ENCODE data around the gene RAB3C.

RAB3C gene

GRCh38 chr5:58606064-58606463 is 23.2 kb downstream of the RAB3C start:
- DNase-seq: no peak

GRCh38 chr5:58615972-58616371 is 33.1 kb downstream of the RAB3C start:
- no peak for DNase-seq

- DNase-seq: no peak
These were observed 34.4 kb downstream of the RAB3C start for GRCh38 chr5:58617241-58617640.

- no peak for DNase-seq
These were observed 37.5 kb downstream of the RAB3C start for GRCh38 chr5:58620336-58620735.

GRCh38 chr5:58622936-58623871 is 40.3 kb downstream of the RAB3C start:
- no peak for DNase-seq

- no peak for DNase-seq
These were observed 45.8 kb downstream of the RAB3C start for GRCh38 chr5:58628626-58629025.

GRCh38 chr5:58629271-58630159 is 46.6 kb downstream of the RAB3C start:
- DNase-seq: no peak

- no peak for DNase-seq
These were observed 49.0 kb downstream of the RAB3C start for GRCh38 chr5:58631895-58632294.

- DNase-seq: no peak
These were observed 52.5 kb downstream of the RAB3C start for GRCh38 chr5:58635416-58635815.

- no peak for DNase-seq
These were observed 57.1 kb downstream of the RAB3C start for GRCh38 chr5:58640011-58640410.

- no peak for DNase-seq
These were observed 58.7 kb downstream of the RAB3C start for GRCh38 chr5:58641533-58641932.

GRCh38 chr5:58648846-58649245 is 66.0 kb downstream of the RAB3C start:
- DNase-seq: no peak

GRCh38 chr5:58649716-58650115 is 66.8 kb downstream of the RAB3C start:
- no peak for DNase-seq

- no peak for DNase-seq
These were observed 70.6 kb downstream of the RAB3C start for GRCh38 chr5:58653521-58653920.

GRCh38 chr5:58666141-58666540 is 83.3 kb downstream of the RAB3C start:
- no peak for DNase-seq

- no peak for DNase-seq
These were observed 84.0 kb downstream of the RAB3C start for GRCh38 chr5:58666598-58667581.

- no peak for DNase-seq
These were observed 87.7 kb downstream of the RAB3C start for GRCh38 chr5:58670582-58670981.

- DNase-seq: no peak
These were observed 88.3 kb downstream of the RAB3C start for GRCh38 chr5:58671155-58671554.

GRCh38 chr5:58672521-58672920 is 89.6 kb downstream of the RAB3C start:
- no peak for DNase-seq

- no peak for DNase-seq
These were observed 91.2 kb downstream of the RAB3C start for GRCh38 chr5:58674070-58674469.

GRCh38 chr5:58674711-58675110 is 91.8 kb downstream of the RAB3C start:
- DNase-seq: no peak

- DNase-seq: no peak
These were observed 92.5 kb downstream of the RAB3C start for GRCh38 chr5:58675341-58675740.

- DNase-seq: no peak
These were observed 94.8 kb downstream of the RAB3C start for GRCh38 chr5:58677650-58678049.
